IMR-90 (cell line): Measurements from ENCODE around the gene DPP6. TPM values are rescaled to one million over a fixed set of nuclear protein-coding genes. Genes with fewer than 3 reads are reported as not detected.

ENCODE experiments used
- ATAC-seq: fragments of 200-7000 bp; cut with Tn5 transposase; 2 replicates; pipeline ENCODE4 v1.9.1; 2020; ENCODE audit warnings: low read depth, mild to moderate bottlenecking, moderate library complexity
- BruUV-seq: library from RNA; stranded (reverse); fragments of 400-500 nt; replicated peaks from 2 replicates; lab custom pipeline; 2021; lab: Mats Ljungman, UMichigan
- CTCF ChIA-PET: fragments of 300-600 bp; formaldehyde crosslinking; extraction: SDS; loops from one replicate; lab custom pipeline; 2021; ENCODE audit warnings: antibody characterized with exemption; lab: Yijun Ruan, JAX
- POLR2A ChIA-PET: fragments of 300-600 bp; sonication (Branson Sonifier 250); formaldehyde crosslinking; loops from one replicate; lab custom pipeline; 2022; ENCODE audit warnings: antibody characterized with exemption; ENCODE audit not compliant: unreplicated experiment; lab: Charles Lee
- DNase-seq: peaks from one replicate; pipeline ENCODE4 v3.0.0; 2013
- H2AFZ ChIP-seq: replicated peaks from 2 replicates; pipeline ENCODE3; 2013; ENCODE audit warnings: low read length, mild to moderate bottlenecking; ENCODE audit not compliant: poor library complexity
- H2AK5ac ChIP-seq: 2 replicates; pipeline ENCODE4 v1.6.1; 2013; ENCODE audit warnings: low read depth, low read length, inconsistent platforms
- H2AK9ac ChIP-seq: replicated peaks from 2 replicates; pipeline ENCODE3; 2013; ENCODE audit warnings: mild to moderate bottlenecking, low read depth, low read length, moderate library complexity; ENCODE audit not compliant: poor library complexity
- H2BK120ac ChIP-seq: 2 replicates; pipeline ENCODE4 v1.6.1; 2013; ENCODE audit warnings: low read depth, low read length, inconsistent platforms
- H2BK15ac ChIP-seq: 3 replicates; pipeline ENCODE4 v1.6.1; 2013; ENCODE audit warnings: low read depth, low read length, inconsistent platforms
- H2BK20ac ChIP-seq: 2 replicates; pipeline ENCODE4 v1.6.1; 2013; ENCODE audit warnings: low read depth, mild to moderate bottlenecking, inconsistent platforms, low read length, moderate library complexity
- H2BK5ac ChIP-seq: 2 replicates; pipeline ENCODE4 v1.6.1; 2013; ENCODE audit warnings: mild to moderate bottlenecking, low read depth, low read length, inconsistent platforms; ENCODE audit not compliant: poor library complexity, severe bottlenecking
- H3K14ac ChIP-seq: replicated peaks from 2 replicates; pipeline ENCODE4 v1.6.1; 2013; ENCODE audit warnings: low read depth, low read length, inconsistent platforms
- H3K18ac ChIP-seq: 2 replicates; pipeline ENCODE4 v1.6.1; 2013; ENCODE audit warnings: low read depth, low read length, control low read depth
- H3K23ac ChIP-seq: 2 replicates; pipeline ENCODE4 v1.6.1; 2013; ENCODE audit warnings: low read depth, low read length, inconsistent platforms
- H3K27ac ChIP-seq: 2 replicates; pipeline ENCODE4 v1.5.1; 2013; ENCODE audit warnings: mild to moderate bottlenecking, control low read depth, low read length; ENCODE audit not compliant: insufficient read depth
- H3K27me3 ChIP-seq: 2 replicates; pipeline ENCODE4 v1.6.1; 2013; ENCODE audit warnings: low read length; ENCODE audit not compliant: control insufficient read depth, insufficient read depth
- H3K36me3 ChIP-seq: 2 replicates; pipeline ENCODE4 v1.6.1; 2013; ENCODE audit warnings: low read length, mixed read lengths; ENCODE audit not compliant: control insufficient read depth, insufficient read depth
- H3K4ac ChIP-seq: 2 replicates; pipeline ENCODE4 v1.6.1; 2013; ENCODE audit warnings: low read depth, low read length, inconsistent platforms
- H3K4me1 ChIP-seq: 2 replicates; pipeline ENCODE4 v1.6.1; 2013; ENCODE audit warnings: low read length, mixed read lengths; ENCODE audit not compliant: control insufficient read depth, insufficient read depth
- H3K4me2 ChIP-seq: 2 replicates; pipeline ENCODE4 v1.6.1; 2013; ENCODE audit warnings: low read depth, mild to moderate bottlenecking, control low read depth, low read length, moderate library complexity
- H3K4me3 ChIP-seq: 2 replicates; pipeline ENCODE4 v1.5.1; 2013; ENCODE audit warnings: low read depth, mild to moderate bottlenecking, control low read depth, low read length, moderate library complexity; ENCODE audit not compliant: insufficient read depth
- H3K56ac ChIP-seq: 2 replicates; pipeline ENCODE4 v1.6.1; 2013; ENCODE audit warnings: low read length, inconsistent platforms; ENCODE audit not compliant: insufficient read depth; ENCODE audit errors: extremely low read depth
- H3K79me1 ChIP-seq, 2 experiments: 2 replicates each; pipeline ENCODE4 v1.6.1; 2013; ENCODE audit warnings: low read length in 2 of 2, inconsistent platforms in 1 of 2, low read depth in 1 of 2
- H3K9ac ChIP-seq: 2 replicates; pipeline ENCODE4 v1.6.1; 2013; ENCODE audit warnings: low read depth, low read length, control low read depth
- H3K9me1 ChIP-seq: 2 replicates; pipeline ENCODE4 v1.6.1; 2013; ENCODE audit warnings: low read length, inconsistent platforms; ENCODE audit not compliant: insufficient read depth
- H3K9me3 ChIP-seq: 2 replicates; pipeline ENCODE4 v1.6.1; 2013; ENCODE audit warnings: low read length; ENCODE audit not compliant: control insufficient read depth, insufficient read depth
- H4K20me1 ChIP-seq: 2 replicates; pipeline ENCODE4 v1.6.1; 2013; ENCODE audit warnings: low read length, inconsistent platforms; ENCODE audit not compliant: insufficient read depth
- H4K5ac ChIP-seq: 2 replicates; pipeline ENCODE4 v1.6.1; 2013; ENCODE audit warnings: mild to moderate bottlenecking, low read depth, low read length, control low read depth
- H4K8ac ChIP-seq, 2 experiments: 2 replicates each; pipeline ENCODE4 v1.6.1; 2013; ENCODE audit warnings: low read depth in 2 of 2, low read length in 2 of 2, control low read depth in 1 of 2, inconsistent platforms in 1 of 2
- H4K91ac ChIP-seq: 2 replicates; pipeline ENCODE4 v1.6.1; 2013; ENCODE audit warnings: low read depth, low read length, inconsistent platforms; ENCODE audit not compliant: insufficient read depth
- CEBPB ChIP-seq: IDR thresholded peaks from 2 replicates; pipeline ENCODE4 v1.6.1; 2012; ENCODE audit warnings: low read depth, low read length, improper control_type of control experiment
- CHD1 ChIP-seq: IDR thresholded peaks from 2 replicates; pipeline ENCODE4 v1.6.1; 2012; ENCODE audit warnings: low read depth, low read length, improper control_type of control experiment
- CTCF ChIP-seq: conservative IDR thresholded peaks from 2 replicates; pipeline ENCODE4 v1.5.1; 2012; ENCODE audit warnings: mild to moderate bottlenecking, low read depth, low read length, improper control_type of control experiment
- FOS ChIP-seq: fragments of 150-350 bp; IDR thresholded peaks from 2 replicates; pipeline ENCODE4 v1.6.1; 2016; ENCODE audit warnings: low read depth, low read length
- MAZ ChIP-seq: IDR thresholded peaks from 2 replicates; pipeline ENCODE4 v1.6.1; 2012; ENCODE audit warnings: low read depth, mild to moderate bottlenecking, low read length, improper control_type of control experiment, moderate library complexity, borderline replicate concordance
- MXI1 ChIP-seq: IDR thresholded peaks from 2 replicates; pipeline ENCODE4 v1.6.1; 2012; ENCODE audit warnings: low read depth, mild to moderate bottlenecking, low read length, moderate library complexity, borderline replicate concordance
- NFE2L2 ChIP-seq: fragments of 150-350 bp; IDR thresholded peaks from 2 replicates; pipeline ENCODE4 v1.6.1; 2016; ENCODE audit warnings: low read depth, mild to moderate bottlenecking, low read length
- RAD21 ChIP-seq: IDR thresholded peaks from 2 replicates; pipeline ENCODE4 v1.6.1; 2012; ENCODE audit warnings: low read length, improper control_type of control experiment
- RCOR1 ChIP-seq: IDR thresholded peaks from 2 replicates; pipeline ENCODE4 v1.6.1; 2012; ENCODE audit warnings: mild to moderate bottlenecking, low read length, improper control_type of control experiment; ENCODE audit not compliant: insufficient replicate concordance
- SMC3 ChIP-seq: fragments of 150-350 bp; IDR thresholded peaks from 2 replicates; pipeline ENCODE4 v1.6.1; 2016; ENCODE audit warnings: low read depth, mild to moderate bottlenecking, antibody characterized with exemption, low read length, moderate library complexity
- USF2 ChIP-seq: fragments of 150-350 bp; IDR thresholded peaks from 2 replicates; pipeline ENCODE4 v1.6.1; 2017; ENCODE audit warnings: mild to moderate bottlenecking, antibody characterized with exemption, low read length, low read depth
- WGBS, 2 experiments: methylation state at CpG; one replicate each; pipeline versions ENCODE4 v1.1.5 to v1.1.7; 2013; ENCODE audit warnings: missing lambda C conversion rate in 2 of 2; ENCODE audit not compliant: insufficient read length in 1 of 2; ENCODE audit errors: extremely low coverage in 2 of 2; 5-methylcytosine and 5-hydroxymethylcytosine counted together
- dilution Hi-C: fragments of 300-500 bp; cut with HindIII; formaldehyde crosslinking; loops from one replicate; pipeline ENCODE4 v1.14.3; 2018; ENCODE audit warnings: low sequenced_read_pairs; ENCODE audit not compliant: unreplicated experiment
- in situ Hi-C: fragments of 300-500 bp; cut with MboI; formaldehyde crosslinking; loops from 3 replicates; pipeline ENCODE4 v1.14.3; 2019; ENCODE audit warnings: low sequenced_read_pairs, inconsistent platforms, mixed read lengths
- intact Hi-C: fragments of 100-400 bp; cut with micrococcal nuclease; formaldehyde crosslinking; loops from 2 replicates; pipeline ENCODE4 v1.10.0; 2022
- polyA plus RNA-seq, 3 experiments: library from polyadenylated mRNA; depleted of rRNA; stranded (reverse); fragments of >200 nt; gene quantifications; 2 replicates each; pipeline ENCODE4 v1.2.3, GENCODE V29; 2012; ENCODE audit warnings: low replicate concordance in 1 of 3
- total RNA-seq: library from RNA; depleted of rRNA; stranded (reverse); fragments of >200 nt; gene quantifications from 2 replicates; pipeline ENCODE4 v1.2.3, GENCODE V29; 2012

Gene DPP6
- total and polyA plus RNA-seq, 2 of the 4 experiments (the other 2 are of a cell fraction) = not detected

GRCh38 chr7:154480817-154481216 lies 428.6 kb downstream of the DPP6 start:
- no peak overlapping the region for H2AK9ac ChIP-seq
- ChIA-PET CTCF (no interaction called here), POLR2A (no interaction called here)
- no peaks in the 10 kb centered on the region for H3K4me1 ChIP-seq
- no peak overlapping the region for H3K23ac ChIP-seq
- H3K14ac ChIP-seq = no peak overlapping the region
- ATAC-seq (no peak), DNase-seq (no peak)
- no peak overlapping the region for H3K9ac ChIP-seq
- peaks cover 30% of the 10 kb centered on the region for H3K9me3 ChIP-seq
- no peak overlapping the region for H2BK5ac ChIP-seq
- no peak overlapping the region for H2BK15ac ChIP-seq
- no CpG with 5 or more reads among the region's 6 CpGs for WGBS, 2 experiments
- H3K4ac ChIP-seq = no peak overlapping the region
- H3K56ac ChIP-seq = no peak overlapping the region
- H4K91ac ChIP-seq = no peak overlapping the region
- intact Hi-C loops (no loop called here), in situ Hi-C loops (no loop called here), dilution Hi-C loops (no loop called here)
- H4K20me1 ChIP-seq = no peaks in the 10 kb centered on the region
- no peaks in the 10 kb centered on the region for H3K27me3 ChIP-seq
- no TSS peak for BruUV-seq
- H3K4me2 ChIP-seq = no peak overlapping the region
- TF ChIP-seq RAD21 (no peak), CEBPB (no peak), RCOR1 (no peak), MXI1 (no peak), CTCF (no peak), SMC3 (no peak), CHD1 (no peak), USF2 (no peak), NFE2L2 (no peak), MAZ (no peak), FOS (no peak)
- no peak overlapping the region for H2BK120ac ChIP-seq
- no peaks in the 10 kb centered on the region for H3K9me1 ChIP-seq
- no peak overlapping the region for H2AK5ac ChIP-seq
- no peaks in the 10 kb centered on the region for H3K36me3 ChIP-seq
- H3K18ac ChIP-seq = no peak overlapping the region
- no peak overlapping the region for H4K5ac ChIP-seq
- H3K27ac ChIP-seq = no peak overlapping the region
- no peak overlapping the region for H3K4me3 ChIP-seq
- H2AFZ ChIP-seq = no peak overlapping the region
- no peak overlapping the region for H2BK20ac ChIP-seq
- no peaks in the 10 kb centered on the region for H3K79me1 ChIP-seq
- H4K8ac ChIP-seq = no peak overlapping the region
